Lung microvascular endothelial cell (primary cell): Measurements from ENCODE around the gene AOPEP. TPM values are rescaled to one million over a fixed set of nuclear protein-coding genes. Genes with fewer than 3 reads are reported as not detected.
"Not testable (repeated sequence)": the region's sequence is repeated elsewhere in the genome, so short reads cannot be mapped to it uniquely, and the experiment has no call there.

ENCODE experiments used
- DNase-seq, 2 donors: peaks; one replicate each; pipeline versions ENCODE4 v3.0.0 to v3.0.0-alpha.2; 2010; ENCODE audit warnings: low read depth in 2 of 2
- total RNA-seq: library from RNA; depleted of rRNA; stranded (reverse); fragments of >200 nt; gene quantifications from 2 replicates; pipeline ENCODE4 v1.2.1, GENCODE V29; 2014

Gene AOPEP
- total RNA-seq, 1 donor from 2014 or later = 33.9 TPM

GRCh38 chr9:95008151-95008771, 281.8 kb downstream of the AOPEP start:
- peak; percentile 54 to 76 for DNase-seq

DNA sequence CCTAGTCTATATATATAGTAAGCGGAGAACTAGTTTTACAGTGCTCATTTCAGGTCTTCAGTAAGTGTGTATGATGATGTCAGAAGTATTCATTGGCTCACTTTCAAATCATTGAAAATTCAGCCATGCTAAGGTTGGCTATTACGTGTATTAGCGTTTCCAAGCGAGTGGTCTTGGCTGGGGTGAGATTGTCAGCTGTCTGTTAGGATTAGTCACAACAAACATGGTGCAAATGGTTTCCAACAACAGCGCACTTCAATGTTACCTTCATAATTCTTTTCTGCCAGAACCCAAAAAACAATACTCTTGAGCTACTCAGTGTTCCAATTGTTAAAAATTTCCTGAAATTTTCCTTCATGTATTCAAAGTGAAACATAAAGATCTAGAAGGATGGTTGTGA, 283.0 kb downstream of the AOPEP start:
- DNase-seq = peak in 1 of 2 donors; percentile 82

- no peak for DNase-seq
These were observed 283.9 kb downstream of the AOPEP start for GRCh38 chr9:95010431-95010838.

DNA sequence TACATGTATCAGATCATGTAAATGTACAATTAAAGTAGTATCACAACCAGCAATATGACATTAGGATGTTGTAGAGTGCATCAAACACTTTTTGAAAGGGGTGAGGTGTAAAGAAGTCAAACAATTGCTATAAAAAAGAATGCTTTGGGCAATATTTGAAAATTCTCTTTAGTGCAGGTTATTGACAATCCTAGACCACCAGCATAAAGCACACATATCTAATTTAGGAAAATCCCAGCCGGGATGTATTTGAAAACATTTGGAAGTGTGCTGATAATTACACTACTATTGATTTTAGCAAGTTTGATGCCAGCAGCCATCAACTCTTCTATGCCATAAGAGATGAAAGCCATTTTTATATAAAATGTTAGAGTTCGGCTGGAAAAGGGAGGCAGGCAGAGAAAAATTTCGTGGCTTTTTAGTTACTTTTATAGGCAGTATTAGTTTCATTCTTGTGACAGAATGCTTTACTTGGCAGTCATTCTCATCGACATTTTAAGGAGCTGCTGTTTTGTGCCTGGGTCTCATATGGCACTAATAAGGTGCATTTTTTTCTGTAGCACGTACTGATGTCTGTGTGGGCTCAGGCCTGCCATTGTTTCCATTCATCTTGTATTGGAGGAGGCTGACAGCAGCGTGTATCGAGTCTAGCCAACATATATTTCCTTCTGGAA, 285.7 kb downstream of the AOPEP start:
- no peak for DNase-seq

DNA sequence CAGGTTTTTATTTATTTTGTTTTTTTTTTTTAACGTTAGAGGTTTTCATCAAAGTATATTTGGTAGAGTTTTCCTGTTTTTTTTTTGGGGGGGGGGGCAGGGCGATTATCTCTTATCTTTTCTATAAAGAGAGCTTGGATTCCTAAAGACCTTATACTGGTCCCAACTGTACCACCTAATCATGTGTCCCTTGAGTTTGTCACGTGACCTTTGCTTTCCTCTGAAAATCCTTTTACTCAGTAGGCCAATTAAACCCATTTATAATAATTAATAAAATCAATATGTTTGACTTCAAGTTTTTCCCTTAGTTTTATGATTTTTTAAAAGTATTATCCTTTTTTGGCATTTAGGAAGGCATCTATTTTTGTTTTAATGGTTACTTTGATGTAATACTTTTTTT, 286.4 kb downstream of the AOPEP start:
- no peak for DNase-seq

DNA sequence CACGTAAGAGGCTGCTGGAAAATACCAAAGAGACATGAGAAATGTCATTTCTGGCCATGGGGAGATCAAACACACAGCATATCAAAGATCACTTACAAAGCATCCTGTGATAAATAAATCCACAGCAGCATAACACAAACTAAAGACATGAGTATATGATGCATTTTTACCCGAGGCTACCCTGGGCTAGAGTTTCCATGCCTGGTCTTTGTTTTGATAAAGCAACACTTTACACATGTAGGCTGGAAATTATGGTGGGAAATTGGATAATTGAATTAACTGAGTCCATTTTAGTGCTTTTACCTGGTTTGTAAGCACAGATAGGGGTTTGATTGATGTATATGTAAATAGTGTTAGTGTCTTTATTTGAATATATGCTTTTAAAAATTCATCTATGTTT, 288.4 kb downstream of the AOPEP start:
- DNase-seq = no peak

DNA sequence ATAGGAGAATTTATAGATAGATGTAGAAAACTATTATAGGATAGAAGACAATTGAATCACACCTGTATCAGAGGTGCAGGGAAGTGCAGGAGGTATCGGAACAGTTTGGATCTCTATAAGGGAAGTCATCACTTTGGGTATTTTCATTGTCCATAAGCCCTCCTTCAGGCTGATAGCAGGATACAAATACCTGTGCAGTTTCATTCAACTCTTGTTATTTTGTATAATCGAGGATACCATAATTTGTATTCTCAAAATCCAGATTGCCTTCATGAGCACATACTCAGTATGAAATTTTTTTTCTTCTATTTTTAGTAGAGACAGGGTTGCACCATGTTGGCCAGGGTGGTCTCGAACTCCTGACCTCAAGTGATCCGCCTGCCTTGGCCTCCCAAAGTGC, 289.1 kb downstream of the AOPEP start:
- no peak for DNase-seq

- no peak for DNase-seq
These were observed 290.6 kb downstream of the AOPEP start for GRCh38 chr9:95017062-95017461.

- DNase-seq = no peak
These were observed 291.2 kb downstream of the AOPEP start for GRCh38 chr9:95017661-95018060.

DNA sequence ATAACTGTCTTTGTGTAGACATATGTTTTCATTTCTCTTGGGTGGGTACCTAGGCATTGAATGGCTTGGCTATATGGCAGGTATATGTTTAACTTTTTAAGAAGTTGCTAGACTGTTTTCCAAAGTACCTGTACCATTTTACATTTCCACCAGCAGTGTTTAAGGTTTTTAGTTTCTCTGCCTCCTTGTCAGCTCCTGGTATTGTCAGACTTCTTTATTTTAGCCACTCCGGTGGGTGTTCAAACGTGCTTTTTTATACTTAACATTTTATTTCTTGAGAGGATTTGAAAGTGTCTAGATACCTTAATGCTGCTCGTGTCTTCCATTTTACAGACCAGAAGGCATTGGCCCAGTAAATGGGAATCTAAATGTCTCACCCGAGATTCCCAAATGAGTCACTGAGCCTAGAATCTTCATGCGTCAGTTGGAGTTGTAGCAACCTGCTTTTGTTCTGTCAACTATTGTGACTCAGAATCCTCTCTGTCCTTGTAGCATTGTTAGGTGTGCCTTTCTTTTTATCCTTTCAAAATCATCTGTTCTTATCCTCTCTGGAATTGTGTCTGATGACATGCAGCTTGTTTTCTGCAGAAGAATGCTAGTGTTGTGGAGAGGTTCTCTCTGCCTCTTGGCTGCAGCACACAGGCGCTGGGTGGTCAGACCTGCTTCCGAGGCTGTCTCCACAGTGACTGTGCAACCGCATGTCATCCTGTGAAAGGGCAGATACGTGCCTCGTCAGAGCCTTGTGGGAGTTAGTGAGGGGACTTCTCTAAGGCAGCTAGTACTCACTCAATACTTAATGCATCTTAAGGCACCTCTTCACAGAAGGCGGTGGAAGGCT, 291.8 kb downstream of the AOPEP start:
- DNase-seq = peak; percentile 68 to 95

GRCh38 chr9:95020644-95021043, 294.1 kb downstream of the AOPEP start:
- not testable (repeated sequence) for DNase-seq

DNA sequence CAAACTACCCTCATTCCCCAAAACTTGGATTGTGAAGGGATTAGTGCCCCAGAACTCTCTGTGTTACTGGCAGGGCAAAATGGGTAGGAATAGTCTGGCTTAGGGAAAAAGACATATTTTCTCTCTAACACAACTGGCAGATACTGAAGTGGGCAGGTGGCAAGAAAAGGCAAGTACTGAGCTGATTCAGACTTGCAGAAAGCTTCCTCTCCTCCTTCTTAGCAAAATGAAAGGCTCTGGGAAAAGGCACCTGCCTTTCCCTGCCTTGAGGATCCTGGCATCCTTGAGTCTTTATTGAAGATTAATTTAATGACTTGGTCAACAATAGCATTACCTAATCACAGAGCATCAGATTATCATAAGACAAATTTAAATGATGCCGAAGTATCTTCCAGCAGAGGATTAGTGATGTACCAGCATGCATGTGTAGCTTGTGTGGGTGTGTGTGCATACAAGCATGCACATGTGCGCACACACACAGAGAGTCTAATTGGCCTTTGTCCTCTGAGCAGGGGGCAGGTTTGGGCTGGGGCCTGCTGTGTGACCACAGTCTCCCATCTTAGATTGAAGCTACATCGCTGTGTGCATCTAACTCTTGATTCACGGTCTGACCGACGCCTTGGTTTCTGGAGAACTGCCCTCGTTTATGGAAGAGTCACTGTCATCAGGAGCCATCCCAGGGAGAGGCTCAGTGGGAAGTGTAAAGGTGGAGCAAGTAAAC, 294.8 kb downstream of the AOPEP start:
- DNase-seq = no peak

GRCh38 chr9:95022657-95023056, 296.2 kb downstream of the AOPEP start:
- peak in 1 of 2 donors; percentile 31 for DNase-seq

GRCh38 chr9:95023217-95024003, 296.9 kb downstream of the AOPEP start:
- DNase-seq = peak; percentile 42 to 81

- DNase-seq = peak; percentile 52 to 62
These were observed 297.7 kb downstream of the AOPEP start for GRCh38 chr9:95024097-95024671.

DNA sequence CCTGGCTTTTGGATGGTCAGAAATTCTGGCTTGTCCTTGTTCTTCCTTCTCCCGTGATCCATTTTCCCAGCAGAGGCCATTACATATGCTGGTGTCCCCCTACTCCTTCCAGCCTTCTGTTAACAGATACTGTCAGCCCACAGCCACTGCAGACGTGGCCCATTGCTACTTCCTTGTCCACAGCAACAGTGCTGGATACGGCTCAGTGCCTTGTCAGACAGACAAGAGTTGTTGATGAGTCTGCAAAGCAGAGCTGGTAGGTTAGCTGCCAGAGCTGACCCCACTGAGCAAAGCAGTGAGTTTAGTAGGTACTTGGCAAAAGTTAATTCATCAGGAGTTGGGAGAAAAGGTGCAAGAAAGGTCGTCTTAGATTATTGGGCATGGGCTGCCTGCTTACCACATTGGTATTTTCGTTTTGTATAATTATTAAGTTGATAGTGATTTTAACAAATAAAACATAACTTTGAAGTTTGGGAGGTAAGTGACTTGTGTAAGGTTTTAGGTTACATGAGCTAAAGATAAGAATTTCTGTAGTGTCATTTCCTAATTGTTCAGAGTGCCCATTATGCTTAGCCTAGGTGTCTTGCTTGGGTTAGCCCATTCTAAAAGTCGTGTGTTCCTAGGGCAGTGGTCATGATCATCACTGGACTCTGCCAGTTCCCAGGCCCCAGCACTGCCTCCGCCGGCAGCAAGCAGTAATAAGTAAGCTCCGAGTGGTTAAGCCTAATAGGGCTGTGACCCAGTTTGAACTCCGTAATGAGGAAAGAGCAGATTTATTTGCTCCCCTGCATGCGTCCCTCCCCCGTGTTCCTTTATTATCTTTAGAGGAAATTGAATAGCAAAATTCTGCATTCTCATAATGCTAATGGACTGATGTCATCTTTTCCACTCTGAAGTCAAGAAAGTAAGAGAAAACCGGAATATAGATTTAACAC, 299.0 kb downstream of the AOPEP start:
- peak; percentile 83 to 89 for DNase-seq

DNA sequence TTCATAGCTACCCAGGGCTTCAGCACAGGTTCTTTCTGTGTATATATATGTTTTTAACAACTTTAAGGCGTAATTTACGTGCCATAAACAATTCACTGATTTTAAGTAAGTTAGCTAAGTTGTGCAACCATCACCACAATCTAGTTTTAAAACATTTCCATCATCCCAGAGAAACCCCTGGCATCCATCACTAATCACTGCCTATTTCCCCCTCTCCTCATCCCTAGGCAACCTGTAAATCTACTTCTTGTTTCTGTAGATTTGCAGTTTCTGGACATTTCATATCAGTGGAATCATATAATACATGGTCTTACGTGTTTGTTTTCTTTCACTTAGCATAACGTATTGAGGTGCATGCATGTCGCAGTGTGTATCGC, 299.6 kb downstream of the AOPEP start:
- DNase-seq = no peak

GRCh38 chr9:95027914-95028852, 301.7 kb downstream of the AOPEP start:
- no peak for DNase-seq
